Mononuclear cell (primary cell): ENCODE data around the gene ZBTB45. TPM values are rescaled to one million over a fixed set of nuclear protein-coding genes. Genes with fewer than 3 reads are reported as not detected.
"Not testable (repeated sequence)": the region's sequence is repeated elsewhere in the genome, so short reads cannot be mapped to it uniquely, and the experiment has no call there.

Experiments used
- H3K27me3 ChIP-seq: 2 replicates; pipeline ENCODE4 v1.6.0; 2011; ENCODE audit warnings: low read length, control low read depth; ENCODE audit not compliant: insufficient read depth
- H3K4me1 ChIP-seq: 2 replicates; pipeline ENCODE4 v1.5.1; 2011; ENCODE audit warnings: mild to moderate bottlenecking, low read length, control low read depth; ENCODE audit not compliant: insufficient read depth
- H3K4me3 ChIP-seq: 2 replicates; pipeline ENCODE4 v1.5.1; 2011; ENCODE audit warnings: mild to moderate bottlenecking, low read length, moderate library complexity
- H3K9me3 ChIP-seq: 2 replicates; pipeline ENCODE4 v1.5.1; 2011; ENCODE audit warnings: low read depth, mild to moderate bottlenecking, control low read depth, low read length
- total RNA-seq: library from RNA; depleted of rRNA; stranded (reverse); fragments of >200 nt; gene quantifications from one replicate; pipeline ENCODE4 v1.2.3, GENCODE V29; 2012

Gene ZBTB45
- total RNA-seq, 1 donor: 2.7 TPM

GRCh38 chr19:58548859-58549663 lies 29.5 kb upstream of the ZBTB45 start:
- no peaks in the 10 kb centered on the region for H3K27me3 ChIP-seq
- H3K4me1 ChIP-seq: peaks cover 27% of the 10 kb centered on the region
- no peak overlapping the region for H3K4me3 ChIP-seq
- no peaks in the 10 kb centered on the region for H3K9me3 ChIP-seq

DNA sequence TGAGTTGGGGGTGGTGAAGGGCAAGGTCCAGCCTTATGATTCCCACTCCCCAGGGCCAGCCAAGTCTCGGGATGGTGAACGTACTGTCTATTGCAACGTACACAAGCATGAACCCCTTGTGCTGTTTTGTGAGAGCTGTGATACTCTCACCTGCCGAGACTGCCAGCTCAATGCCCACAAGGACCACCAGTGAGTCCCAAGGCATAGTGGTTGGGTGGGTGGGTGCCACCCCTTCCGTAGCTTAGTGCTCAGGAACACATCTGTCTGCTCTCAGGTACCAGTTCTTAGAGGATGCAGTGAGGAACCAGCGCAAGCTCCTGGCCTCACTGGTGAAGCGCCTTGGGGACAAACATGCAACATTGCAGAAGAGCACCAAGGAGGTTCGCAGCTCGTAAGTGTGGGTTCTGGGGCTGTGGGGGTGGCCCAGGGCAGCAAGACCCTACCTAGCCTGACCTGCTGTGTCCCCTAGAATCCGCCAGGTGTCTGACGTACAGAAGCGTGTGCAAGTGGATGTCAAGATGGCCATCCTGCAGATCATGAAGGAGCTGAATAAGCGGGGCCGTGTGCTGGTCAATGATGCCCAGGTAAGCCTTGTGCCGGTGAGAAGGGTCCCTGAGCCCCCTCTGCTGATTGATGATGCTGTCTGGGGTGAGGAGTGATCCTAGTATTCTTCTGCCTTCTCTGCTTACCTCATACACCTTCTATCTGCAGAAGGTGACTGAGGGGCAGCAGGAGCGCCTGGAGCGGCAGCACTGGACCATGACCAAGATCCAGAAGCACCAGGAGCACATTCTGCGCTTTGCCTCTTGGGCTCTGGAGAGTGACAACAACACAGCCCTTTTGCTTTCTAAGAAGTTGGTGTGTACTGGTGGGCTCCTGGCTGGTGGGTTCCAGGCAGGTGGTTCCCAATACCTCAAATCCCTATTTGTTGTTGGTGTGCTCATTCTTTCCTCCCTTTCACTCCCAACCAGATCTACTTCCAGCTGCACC lies 28.0 kb upstream of the ZBTB45 start:
- Histone ChIP-seq H3K4me3 (no peak overlapping the region), H3K27me3 (no peaks in the 10 kb centered on the region), H3K9me3 (no peaks in the 10 kb centered on the region), H3K4me1 (peaks cover 26% of the 10 kb centered on the region)

DNA sequence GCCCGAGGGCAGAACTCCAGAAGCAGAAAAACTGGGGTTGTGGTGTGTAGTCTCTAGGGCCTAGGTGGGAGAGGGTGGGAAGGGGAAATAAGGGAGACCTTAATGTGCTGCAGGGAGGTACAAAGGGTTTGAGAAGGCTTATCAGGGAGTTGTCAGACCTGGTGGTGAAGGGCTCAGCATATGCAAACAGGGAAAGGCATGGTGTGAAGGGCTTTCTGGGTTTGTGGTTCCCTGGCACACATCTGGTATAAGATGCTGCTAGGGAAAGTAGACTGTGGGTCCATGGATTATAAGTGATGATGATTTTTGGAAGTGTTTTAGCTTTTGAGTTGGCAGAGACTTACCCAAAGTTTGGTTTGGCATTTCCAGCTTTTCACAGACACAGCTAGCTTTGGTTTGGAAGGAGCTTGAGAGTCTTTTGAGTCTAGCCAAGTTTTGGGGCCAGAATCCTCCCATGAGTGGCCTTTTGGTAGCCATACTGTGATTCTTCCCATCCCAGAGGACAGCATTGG lies 26.5 kb upstream of the ZBTB45 start:
- no peaks in the 10 kb centered on the region for H3K27me3 ChIP-seq
- H3K9me3 ChIP-seq: no peaks in the 10 kb centered on the region
- H3K4me3 ChIP-seq: peak overlapping the region; percentile 76
- peaks cover 26% of the 10 kb centered on the region for H3K4me1 ChIP-seq

GRCh38 chr19:58545286-58546018 lies 25.8 kb upstream of the ZBTB45 start:
- Histone ChIP-seq H3K27me3 (no peaks in the 10 kb centered on the region), H3K4me1 (peaks cover 26% of the 10 kb centered on the region), H3K9me3 (no peaks in the 10 kb centered on the region), H3K4me3 (peak overlapping the region; percentile 76)

DNA sequence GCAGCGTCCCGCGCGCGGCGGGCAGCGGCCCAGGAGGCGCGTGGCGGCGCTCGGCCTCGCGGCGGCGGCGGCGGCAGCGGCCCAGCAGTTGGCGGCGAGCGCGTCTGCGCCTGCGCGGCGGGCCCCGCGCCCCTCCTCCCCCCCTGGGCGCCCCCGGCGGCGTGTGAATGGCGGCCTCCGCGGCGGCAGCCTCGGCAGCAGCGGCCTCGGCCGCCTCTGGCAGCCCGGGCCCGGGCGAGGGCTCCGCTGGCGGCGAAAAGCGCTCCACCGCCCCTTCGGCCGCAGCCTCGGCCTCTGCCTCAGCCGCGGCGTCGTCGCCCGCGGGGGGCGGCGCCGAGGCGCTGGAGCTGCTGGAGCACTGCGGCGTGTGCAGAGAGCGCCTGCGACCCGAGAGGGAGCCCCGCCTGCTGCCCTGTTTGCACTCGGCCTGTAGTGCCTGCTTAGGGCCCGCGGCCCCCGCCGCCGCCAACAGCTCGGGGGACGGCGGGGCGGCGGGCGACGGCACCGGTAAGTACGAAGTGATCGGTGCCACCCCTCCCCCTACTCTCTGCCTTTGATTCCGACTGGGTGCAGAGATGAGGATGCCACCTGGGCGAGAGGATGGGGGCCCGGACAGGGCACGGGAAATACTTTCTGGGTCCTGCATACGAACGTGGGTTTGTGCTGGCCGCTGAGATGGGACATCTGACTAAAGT lies 25.1 kb upstream of the ZBTB45 start:
- peak overlapping the region; percentile 76 for H3K4me3 ChIP-seq
- H3K4me1 ChIP-seq: peaks cover 26% of the 10 kb centered on the region
- no peaks in the 10 kb centered on the region for H3K27me3 ChIP-seq
- no peaks in the 10 kb centered on the region for H3K9me3 ChIP-seq

DNA sequence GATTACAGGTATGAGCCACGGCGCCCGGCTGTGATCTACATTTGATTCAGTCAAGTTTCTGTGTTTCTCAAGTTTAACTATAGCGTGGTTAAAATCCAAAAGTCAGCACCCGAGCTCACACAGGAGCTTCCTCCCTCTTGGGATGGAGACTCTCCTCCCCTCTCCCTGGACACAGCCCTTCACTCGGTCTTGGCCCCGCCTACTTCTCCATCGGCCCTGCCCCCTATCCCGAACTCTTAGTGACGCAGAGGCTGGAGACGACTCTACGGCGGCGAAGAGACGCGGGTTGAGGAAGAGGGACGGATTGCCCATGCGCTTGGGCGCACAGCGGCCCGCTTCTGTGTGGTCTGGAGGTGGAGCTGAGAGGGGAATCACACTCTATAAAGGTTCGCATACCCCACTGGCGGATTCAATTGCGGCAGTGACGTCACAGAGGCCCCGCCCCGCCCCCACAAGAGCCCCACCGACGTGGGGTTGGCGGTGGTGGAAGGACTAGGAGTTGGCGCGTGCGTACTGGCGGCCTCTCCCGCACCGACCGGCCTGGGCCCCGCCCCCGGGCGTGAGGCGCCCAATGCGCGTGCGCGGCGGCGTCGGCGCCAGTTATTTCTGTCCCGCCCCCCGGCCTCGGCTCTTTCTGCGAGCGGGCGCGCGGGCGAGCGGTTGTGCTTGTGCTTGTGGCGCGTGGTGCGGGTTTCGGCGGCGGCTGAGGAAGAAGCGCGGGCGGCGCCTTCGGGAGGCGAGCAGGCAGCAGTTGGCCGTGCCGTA lies 24.4 kb upstream of the ZBTB45 start, which contains the start of gene TRIM28:
Gene TRIM28, plus strand, starts transcription at position 239 of the 765 bp plus-strand sequence. CDS start 694 bp downstream, outside the sequence.
- no peaks in the 10 kb centered on the region for H3K9me3 ChIP-seq

DNA sequence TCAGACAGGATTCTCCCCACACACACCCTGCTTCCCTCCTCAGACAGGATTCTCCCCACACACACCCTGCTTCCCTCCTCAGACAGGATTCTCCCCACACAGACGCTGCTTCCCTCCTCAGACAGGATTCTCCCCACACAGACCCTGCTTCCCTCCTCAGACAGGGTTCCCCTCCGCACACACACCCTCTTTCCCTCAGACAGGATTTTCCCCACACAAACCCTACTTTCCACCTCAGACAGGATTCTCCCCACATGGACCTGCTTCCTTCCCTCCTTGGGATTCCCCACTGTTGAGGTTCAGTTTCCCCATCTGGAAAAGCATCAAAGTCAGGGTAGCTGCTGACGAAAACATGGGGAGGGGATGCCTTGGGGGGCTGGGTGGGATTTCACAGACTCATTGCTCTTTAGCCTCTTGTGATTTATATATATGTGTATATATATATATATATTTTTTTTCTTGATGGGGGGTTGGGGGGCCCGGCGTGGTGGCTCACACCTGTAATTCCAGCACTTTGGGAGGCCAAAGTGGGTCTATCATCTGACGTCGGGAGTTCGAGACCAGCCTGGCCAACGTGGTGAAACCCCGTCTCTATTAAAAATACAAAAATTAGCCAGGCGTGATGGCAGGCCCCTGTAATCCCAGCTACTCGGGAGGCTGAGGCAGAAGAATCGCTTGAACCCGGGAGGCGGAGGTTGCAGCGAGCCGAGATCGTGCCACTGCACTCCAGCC lies 23.2 kb upstream of the ZBTB45 start:
- H3K4me1 ChIP-seq: peaks cover 44% of the 10 kb centered on the region
- not testable (repeated sequence) for H3K4me3 ChIP-seq, H3K27me3 ChIP-seq, H3K9me3 ChIP-seq

More for the DNA sequence above, 24.4 kb upstream of the ZBTB45 start, which contains the start of gene TRIM28:
- H3K4me1 ChIP-seq: peaks cover 32% of the 10 kb centered on the region
- peaks cover 2% of the 10 kb centered on the region for H3K27me3 ChIP-seq
- peak within 1 kb of the TSS; percentile 76 for H3K4me3 ChIP-seq

GRCh38 chr19:58539169-58539559 lies 19.6 kb upstream of the ZBTB45 start:
- H3K4me3 ChIP-seq, H3K27me3 ChIP-seq, H3K9me3 ChIP-seq: not testable (repeated sequence)
- H3K4me1 ChIP-seq: peaks cover 29% of the 10 kb centered on the region

GRCh38 chr19:58538257-58539168 lies 18.9 kb upstream of the ZBTB45 start:
- Histone ChIP-seq H3K9me3 (no peaks in the 10 kb centered on the region), H3K4me3 (peak overlapping the region; percentile 19), H3K4me1 (peaks cover 27% of the 10 kb centered on the region), H3K27me3 (peaks cover 2% of the 10 kb centered on the region)

DNA sequence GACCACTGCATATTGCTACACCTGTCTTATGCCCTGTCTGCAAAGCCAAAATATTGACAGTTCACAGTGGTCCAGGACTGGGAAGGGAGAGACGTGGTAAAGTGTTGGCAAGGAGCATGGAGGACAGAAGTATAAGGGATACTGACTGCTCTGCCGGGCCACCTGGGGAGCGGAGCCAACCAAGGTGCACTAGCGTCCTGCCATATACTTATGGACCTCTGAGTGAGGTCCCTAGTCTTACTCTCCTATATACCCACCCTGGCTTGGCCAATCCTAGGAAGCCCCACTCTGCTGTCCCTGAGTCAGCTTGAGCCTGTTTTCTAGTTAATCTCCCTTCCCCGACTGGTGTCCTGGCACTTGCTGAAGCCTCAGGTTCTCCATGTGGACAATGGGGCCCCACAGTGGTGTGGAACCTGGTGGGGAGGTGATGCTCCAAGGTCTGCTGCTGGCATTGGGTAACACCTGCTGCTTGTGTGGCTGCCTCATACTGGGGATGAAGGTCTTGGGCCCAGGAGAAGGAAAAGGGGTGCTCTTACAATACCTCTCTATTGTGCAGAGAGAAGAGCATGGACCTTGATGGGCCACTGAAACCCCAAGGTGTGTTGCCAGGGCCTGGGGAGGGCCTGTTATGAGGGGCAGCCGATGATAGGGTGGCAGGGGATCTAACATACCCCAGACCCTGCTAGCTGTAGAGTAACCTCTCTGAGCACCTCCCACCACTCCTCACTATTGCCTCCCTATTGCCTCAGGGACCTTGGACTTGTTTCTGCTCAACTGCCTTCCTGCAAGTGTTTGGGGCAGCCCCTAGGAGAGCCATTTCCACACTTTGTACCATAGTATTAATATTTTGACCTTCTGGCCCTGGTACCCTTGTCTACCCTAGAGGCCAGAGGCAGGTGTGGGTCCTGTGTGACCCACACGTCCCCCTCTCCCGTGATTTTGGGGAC lies 17.5 kb upstream of the ZBTB45 start:
- Histone ChIP-seq H3K4me3 (no peak overlapping the region), H3K4me1 (peaks cover 22% of the 10 kb centered on the region), H3K27me3 (peaks cover 2% of the 10 kb centered on the region), H3K9me3 (no peaks in the 10 kb centered on the region)

DNA sequence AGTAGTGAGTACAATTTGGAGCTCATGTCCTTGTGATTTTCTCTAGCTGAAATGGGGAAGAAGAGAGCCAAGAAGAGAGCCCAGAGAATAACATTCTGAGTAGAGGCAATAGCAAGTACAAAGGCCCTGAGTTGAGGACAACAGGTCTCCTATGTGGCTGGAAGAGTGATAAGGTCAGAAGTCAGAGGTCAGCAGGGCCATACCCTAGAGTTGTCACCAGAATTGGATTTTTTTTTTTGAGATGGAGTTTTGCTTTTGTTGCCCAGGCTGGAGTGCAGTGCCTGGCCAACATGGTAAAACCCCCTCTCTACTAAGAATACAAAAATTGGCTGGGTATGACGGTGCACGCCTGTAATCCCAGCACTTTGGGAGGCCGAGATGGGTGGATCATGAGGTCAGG lies 16.2 kb upstream of the ZBTB45 start:
- Histone ChIP-seq H3K9me3 (no peaks in the 10 kb centered on the region), H3K4me3 (no peak overlapping the region), H3K27me3 (peaks cover 2% of the 10 kb centered on the region), H3K4me1 (peaks cover 22% of the 10 kb centered on the region)
